Measurements from ENCODE around the gene FCAMR. TPM values are rescaled to one million over a fixed set of nuclear protein-coding genes. Genes with fewer than 3 reads are reported as not detected.

FCAMR gene
- total RNA-seq, 1 experiment from 2014 or later, result not detected

DNA sequence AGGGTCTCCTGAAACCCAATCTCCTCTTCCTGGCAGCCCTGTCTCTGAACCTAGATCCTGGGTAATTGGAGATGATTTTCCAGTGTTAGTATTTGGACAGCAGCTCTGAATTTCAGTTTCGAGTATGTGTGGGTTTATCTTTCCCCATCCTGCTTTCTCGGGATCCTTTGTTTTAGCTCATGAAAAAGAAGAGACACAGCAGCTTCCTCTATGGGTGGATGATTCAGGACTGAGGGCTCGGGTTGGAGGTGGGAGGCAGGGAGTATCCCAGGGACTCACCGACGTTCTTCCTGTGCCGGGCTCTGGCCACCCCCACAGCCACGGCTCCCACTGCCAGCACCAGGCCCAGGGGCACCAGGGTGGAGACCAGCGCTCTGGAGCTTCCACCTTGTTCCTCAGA is 38.1 kb downstream of the FCAMR start (continued):
- TF ChIP-seq, protein P1, sequence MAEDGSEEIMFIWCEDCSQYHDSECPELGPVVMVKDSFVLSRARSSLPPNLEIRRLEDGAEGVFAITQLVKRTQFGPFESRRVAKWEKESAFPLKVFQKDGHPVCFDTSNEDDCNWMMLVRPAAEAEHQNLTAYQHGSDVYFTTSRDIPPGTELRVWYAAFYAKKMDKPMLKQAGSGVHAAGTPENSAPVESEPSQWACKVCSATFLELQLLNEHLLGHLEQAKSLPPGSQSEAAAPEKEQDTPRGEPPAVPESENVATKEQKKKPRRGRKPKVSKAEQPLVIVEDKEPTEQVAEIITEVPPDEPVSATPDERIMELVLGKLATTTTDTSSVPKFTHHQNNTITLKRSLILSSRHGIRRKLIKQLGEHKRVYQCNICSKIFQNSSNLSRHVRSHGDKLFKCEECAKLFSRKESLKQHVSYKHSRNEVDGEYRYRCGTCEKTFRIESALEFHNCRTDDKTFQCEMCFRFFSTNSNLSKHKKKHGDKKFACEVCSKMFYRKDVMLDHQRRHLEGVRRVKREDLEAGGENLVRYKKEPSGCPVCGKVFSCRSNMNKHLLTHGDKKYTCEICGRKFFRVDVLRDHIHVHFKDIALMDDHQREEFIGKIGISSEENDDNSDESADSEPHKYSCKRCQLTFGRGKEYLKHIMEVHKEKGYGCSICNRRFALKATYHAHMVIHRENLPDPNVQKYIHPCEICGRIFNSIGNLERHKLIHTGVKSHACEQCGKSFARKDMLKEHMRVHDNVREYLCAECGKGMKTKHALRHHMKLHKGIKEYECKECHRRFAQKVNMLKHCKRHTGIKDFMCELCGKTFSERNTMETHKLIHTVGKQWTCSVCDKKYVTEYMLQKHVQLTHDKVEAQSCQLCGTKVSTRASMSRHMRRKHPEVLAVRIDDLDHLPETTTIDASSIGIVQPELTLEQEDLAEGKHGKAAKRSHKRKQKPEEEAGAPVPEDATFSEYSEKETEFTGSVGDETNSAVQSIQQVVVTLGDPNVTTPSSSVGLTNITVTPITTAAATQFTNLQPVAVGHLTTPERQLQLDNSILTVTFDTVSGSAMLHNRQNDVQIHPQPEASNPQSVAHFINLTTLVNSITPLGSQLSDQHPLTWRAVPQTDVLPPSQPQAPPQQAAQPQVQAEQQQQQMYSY (CRISPR knock-in tag; IDR thresholded peaks at IDR 0.05), result no peak
- TF ChIP-seq, protein P2, sequence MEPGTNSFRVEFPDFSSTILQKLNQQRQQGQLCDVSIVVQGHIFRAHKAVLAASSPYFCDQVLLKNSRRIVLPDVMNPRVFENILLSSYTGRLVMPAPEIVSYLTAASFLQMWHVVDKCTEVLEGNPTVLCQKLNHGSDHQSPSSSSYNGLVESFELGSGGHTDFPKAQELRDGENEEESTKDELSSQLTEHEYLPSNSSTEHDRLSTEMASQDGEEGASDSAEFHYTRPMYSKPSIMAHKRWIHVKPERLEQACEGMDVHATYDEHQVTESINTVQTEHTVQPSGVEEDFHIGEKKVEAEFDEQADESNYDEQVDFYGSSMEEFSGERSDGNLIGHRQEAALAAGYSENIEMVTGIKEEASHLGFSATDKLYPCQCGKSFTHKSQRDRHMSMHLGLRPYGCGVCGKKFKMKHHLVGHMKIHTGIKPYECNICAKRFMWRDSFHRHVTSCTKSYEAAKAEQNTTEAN (CRISPR knock-in tag; IDR thresholded peaks at IDR 0.05), result no peak
- TF ChIP-seq, protein P3, sequence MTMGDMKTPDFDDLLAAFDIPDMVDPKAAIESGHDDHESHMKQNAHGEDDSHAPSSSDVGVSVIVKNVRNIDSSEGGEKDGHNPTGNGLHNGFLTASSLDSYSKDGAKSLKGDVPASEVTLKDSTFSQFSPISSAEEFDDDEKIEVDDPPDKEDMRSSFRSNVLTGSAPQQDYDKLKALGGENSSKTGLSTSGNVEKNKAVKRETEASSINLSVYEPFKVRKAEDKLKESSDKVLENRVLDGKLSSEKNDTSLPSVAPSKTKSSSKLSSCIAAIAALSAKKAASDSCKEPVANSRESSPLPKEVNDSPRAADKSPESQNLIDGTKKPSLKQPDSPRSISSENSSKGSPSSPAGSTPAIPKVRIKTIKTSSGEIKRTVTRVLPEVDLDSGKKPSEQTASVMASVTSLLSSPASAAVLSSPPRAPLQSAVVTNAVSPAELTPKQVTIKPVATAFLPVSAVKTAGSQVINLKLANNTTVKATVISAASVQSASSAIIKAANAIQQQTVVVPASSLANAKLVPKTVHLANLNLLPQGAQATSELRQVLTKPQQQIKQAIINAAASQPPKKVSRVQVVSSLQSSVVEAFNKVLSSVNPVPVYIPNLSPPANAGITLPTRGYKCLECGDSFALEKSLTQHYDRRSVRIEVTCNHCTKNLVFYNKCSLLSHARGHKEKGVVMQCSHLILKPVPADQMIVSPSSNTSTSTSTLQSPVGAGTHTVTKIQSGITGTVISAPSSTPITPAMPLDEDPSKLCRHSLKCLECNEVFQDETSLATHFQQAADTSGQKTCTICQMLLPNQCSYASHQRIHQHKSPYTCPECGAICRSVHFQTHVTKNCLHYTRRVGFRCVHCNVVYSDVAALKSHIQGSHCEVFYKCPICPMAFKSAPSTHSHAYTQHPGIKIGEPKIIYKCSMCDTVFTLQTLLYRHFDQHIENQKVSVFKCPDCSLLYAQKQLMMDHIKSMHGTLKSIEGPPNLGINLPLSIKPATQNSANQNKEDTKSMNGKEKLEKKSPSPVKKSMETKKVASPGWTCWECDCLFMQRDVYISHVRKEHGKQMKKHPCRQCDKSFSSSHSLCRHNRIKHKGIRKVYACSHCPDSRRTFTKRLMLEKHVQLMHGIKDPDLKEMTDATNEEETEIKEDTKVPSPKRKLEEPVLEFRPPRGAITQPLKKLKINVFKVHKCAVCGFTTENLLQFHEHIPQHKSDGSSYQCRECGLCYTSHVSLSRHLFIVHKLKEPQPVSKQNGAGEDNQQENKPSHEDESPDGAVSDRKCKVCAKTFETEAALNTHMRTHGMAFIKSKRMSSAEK (CRISPR knock-in tag; IDR thresholded peaks at IDR 0.05; ENCODE audit: borderline replicate concordance), result no peak
- TF ChIP-seq, protein P4, sequence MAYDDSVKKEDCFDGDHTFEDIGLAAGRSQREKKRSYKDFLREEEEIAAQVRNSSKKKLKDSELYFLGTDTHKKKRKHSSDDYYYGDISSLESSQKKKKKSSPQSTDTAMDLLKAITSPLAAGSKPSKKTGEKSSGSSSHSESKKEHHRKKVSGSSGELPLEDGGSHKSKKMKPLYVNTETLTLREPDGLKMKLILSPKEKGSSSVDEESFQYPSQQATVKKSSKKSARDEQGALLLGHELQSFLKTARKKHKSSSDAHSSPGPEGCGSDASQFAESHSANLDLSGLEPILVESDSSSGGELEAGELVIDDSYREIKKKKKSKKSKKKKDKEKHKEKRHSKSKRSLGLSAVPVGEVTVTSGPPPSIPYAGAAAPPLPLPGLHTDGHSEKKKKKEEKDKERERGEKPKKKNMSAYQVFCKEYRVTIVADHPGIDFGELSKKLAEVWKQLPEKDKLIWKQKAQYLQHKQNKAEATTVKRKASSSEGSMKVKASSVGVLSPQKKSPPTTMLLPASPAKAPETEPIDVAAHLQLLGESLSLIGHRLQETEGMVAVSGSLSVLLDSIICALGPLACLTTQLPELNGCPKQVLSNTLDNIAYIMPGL (CRISPR knock-in tag; IDR thresholded peaks at IDR 0.05), result no peak

DNA sequence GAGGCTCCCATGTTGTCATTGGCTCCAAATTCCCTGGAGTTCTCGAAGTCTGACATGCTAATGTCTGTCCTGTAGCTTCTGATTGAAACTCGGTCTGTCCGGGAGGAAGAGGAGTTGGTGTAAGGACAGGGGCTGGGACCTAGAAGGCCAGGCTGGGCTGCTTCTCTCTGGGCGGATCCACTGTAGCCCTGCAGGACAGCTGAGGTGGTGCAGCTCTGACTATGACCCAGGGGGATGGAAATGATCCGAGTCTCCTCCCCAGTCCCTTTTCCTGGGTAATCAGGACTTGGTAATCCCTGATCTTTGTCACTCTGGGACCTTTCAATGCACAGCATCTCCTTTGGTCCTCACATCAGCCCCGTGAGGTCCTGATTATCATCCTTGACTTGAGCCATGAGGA is 38.6 kb downstream of the FCAMR start:
- peaks cover 2% of the 10 kb centered on the region; the same call in 1 of the 2 replicates for H3K4me1 Mint-ChIP-seq
- ChIA-PET POLR2A (no interaction called here), CTCF (interaction anchor here (0.6 to 4.1 kb wide), 22 partner anchors 10 to 375 kb away, joined by 3 to 53 read pairs (median 4); partner anchors contain the start of genes DYRK3, FCMR and PIGR)
- no peaks in the 10 kb centered on the region for H3K9me3 Mint-ChIP-seq
- H3K4me3 Mint-ChIP-seq, result no peak overlapping the region
- H3K27ac Mint-ChIP-seq, result no peak overlapping the region
- DNase-seq (ENCODE audit: low spot score) (peak; percentile 36), ATAC-seq (peak; percentile 74)
- no peaks in the 10 kb centered on the region for H3K36me3 Mint-ChIP-seq
- no peaks in the 10 kb centered on the region; the same call in 1 of the 2 replicates for H3K27me3 Mint-ChIP-seq (ENCODE audit: low read depth)
- TF ChIP-seq, protein P5, sequence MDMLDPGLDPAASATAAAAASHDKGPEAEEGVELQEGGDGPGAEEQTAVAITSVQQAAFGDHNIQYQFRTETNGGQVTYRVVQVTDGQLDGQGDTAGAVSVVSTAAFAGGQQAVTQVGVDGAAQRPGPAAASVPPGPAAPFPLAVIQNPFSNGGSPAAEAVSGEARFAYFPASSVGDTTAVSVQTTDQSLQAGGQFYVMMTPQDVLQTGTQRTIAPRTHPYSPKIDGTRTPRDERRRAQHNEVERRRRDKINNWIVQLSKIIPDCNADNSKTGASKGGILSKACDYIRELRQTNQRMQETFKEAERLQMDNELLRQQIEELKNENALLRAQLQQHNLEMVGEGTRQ (CRISPR knock-in tag; IDR thresholded peaks at IDR 0.05), result no peak
- TF ChIP-seq ZNF396 (CRISPR knock-in tag; IDR thresholded peaks at IDR 0.05; ENCODE audit: borderline replicate concordance) (no peak), NFE2L1 (CRISPR knock-in tag; IDR thresholded peaks at IDR 0.05) (no peak), ZNF263 (CRISPR knock-in tag; IDR thresholded peaks at IDR 0.05; ENCODE audit: low read depth) (no peak), JUN (CRISPR knock-in tag; IDR thresholded peaks at IDR 0.05) (no peak), HMGA2 (CRISPR knock-in tag; IDR thresholded peaks at IDR 0.05) (no peak), SMAD4 (CRISPR knock-in tag; IDR thresholded peaks at IDR 0.05) (no peak), FOXJ3 (CRISPR knock-in tag; IDR thresholded peaks at IDR 0.05; ENCODE audit: borderline replicate concordance) (no peak), ZNF416 (CRISPR knock-in tag; IDR thresholded peaks at IDR 0.05) (no peak), CREM (CRISPR knock-in tag; IDR thresholded peaks at IDR 0.05) (no peak), RELA (CRISPR knock-in tag; IDR thresholded peaks at IDR 0.05; ENCODE audit: borderline replicate concordance) (no peak), SP1 (CRISPR knock-in tag; conservative IDR thresholded peaks at IDR 0.05) (no peak), ZNF671 (CRISPR knock-in tag; IDR thresholded peaks at IDR 0.05) (no peak)
- TF ChIP-seq, protein P6, sequence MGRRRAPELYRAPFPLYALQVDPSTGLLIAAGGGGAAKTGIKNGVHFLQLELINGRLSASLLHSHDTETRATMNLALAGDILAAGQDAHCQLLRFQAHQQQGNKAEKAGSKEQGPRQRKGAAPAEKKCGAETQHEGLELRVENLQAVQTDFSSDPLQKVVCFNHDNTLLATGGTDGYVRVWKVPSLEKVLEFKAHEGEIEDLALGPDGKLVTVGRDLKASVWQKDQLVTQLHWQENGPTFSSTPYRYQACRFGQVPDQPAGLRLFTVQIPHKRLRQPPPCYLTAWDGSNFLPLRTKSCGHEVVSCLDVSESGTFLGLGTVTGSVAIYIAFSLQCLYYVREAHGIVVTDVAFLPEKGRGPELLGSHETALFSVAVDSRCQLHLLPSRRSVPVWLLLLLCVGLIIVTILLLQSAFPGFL (CRISPR knock-in tag; IDR thresholded peaks at IDR 0.05; ENCODE audit: borderline replicate concordance), result no peak
- TF ChIP-seq, protein P7, sequence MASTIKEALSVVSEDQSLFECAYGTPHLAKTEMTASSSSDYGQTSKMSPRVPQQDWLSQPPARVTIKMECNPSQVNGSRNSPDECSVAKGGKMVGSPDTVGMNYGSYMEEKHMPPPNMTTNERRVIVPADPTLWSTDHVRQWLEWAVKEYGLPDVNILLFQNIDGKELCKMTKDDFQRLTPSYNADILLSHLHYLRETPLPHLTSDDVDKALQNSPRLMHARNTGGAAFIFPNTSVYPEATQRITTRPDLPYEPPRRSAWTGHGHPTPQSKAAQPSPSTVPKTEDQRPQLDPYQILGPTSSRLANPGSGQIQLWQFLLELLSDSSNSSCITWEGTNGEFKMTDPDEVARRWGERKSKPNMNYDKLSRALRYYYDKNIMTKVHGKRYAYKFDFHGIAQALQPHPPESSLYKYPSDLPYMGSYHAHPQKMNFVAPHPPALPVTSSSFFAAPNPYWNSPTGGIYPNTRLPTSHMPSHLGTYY (CRISPR knock-in tag; IDR thresholded peaks at IDR 0.05), result no peak

All from WTC11 (cell line).